HG03060 (cell line): ENCODE results near the gene CD300A.
"Not testable (repeated sequence)": the region's sequence is repeated elsewhere in the genome, so short reads cannot be mapped to it uniquely, and the experiment has no call there.

Experiments
- ATAC-seq: cut with Tn5 transposase; IDR thresholded peaks from one replicate; pipeline ENCODE4 v1.9.1; 2021; ENCODE audit warnings: low read depth, moderate number of reproducible peaks; ENCODE audit not compliant: unreplicated experiment

CD300A gene

DNA sequence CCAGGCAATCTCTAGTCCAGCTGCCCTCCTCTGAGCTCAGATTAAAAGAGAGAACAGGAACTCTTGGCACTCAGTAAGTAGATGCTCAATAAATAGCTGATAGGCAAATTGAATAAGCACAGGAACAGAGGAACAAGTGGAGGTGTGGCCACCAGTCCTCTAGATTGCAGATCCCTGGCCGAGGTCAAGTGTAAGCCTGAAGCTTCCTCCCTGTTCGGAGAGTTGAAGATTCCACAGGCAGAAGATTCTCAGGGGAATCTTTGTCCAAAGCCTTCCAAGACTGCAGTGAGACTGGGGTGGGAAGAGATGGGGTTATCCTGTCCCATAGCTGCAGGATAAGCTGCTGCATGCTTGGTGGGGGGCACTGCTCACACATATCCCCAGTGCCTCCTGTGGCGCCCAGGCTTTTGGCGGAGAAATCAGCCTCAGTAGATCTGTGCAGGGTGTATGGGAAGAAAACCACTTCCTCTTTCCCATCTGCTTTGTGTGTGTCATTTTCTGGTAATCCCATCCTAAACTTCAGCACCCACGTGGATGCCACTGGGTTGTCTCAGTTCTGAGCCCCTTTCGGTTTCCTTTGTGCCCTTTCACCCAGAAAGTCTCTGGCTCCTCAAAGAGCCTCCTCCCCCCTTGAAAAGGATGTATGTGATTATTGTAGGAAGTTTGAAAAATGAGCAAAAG, 12.1 kb downstream of the CD300A start:
- ATAC-seq = no peak

GRCh38 chr17:74480290-74480689, 13.9 kb downstream of the CD300A start:
- ATAC-seq = no peak

- no peak for ATAC-seq
These were observed 15.2 kb downstream of the CD300A start for GRCh38 chr17:74481621-74482020.

DNA sequence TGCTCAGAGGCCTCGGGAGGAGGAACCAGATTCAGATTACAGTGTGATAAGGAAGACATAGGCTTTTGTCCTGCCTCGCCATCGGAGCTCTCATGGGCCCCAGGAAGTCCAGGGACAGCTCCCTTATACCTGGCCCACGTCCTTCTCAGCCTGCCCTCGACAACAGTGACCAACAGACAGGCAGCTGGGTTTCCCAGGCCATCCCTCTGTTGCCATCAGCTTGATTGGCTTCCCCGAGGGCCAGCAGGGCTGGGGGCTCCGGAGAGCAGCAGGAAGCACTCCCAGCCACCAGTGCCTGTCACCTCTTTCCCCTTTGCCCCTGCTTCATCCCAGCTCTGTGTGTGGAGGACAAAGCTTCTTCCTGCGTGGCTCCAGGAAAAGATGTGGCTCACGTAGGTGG, 17.6 kb downstream of the CD300A start:
- ATAC-seq = no peak

- no peak for ATAC-seq
These were observed 18.7 kb downstream of the CD300A start for GRCh38 chr17:74485022-74485743.

DNA sequence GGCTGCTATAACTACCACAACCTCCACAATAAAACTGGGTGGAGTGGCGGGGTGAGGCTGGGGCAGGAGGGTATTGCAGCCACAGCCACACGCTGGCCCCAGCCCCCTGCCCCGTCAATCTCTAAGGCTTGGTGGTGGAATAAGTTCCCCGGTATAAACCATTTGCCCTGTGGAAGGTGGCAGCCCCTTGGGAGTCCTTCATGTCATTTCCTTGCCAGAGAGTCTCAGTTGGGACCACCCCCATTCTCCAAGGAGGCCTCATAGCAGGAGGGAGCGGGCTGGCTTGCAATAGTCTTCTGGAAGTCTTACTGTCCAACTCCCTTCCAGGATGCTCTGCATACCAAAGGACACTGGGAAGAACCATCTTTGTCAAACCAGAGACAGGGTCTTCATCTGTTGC, 19.4 kb downstream of the CD300A start:
- no peak for ATAC-seq

DNA sequence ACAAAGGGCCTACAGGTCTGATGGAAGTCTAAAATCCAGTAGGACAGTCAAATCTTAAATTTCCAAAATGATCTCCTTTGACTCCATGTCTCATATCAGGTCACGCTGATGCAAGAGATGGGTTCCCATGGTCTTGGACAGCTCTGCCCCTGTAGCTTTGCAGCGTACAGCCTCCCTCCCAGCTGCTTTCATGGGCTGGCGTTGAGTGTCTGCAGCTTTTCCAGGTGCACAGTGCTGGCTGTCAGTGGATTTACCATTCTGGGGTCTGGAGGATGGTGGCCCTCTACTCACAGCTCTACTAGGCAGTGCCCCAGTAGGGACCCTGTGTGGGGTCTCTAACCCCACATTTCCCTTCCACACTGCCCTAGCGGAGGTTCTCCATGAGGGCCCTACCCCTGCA, 21.8 kb downstream of the CD300A start:
- not testable (repeated sequence) for ATAC-seq

DNA sequence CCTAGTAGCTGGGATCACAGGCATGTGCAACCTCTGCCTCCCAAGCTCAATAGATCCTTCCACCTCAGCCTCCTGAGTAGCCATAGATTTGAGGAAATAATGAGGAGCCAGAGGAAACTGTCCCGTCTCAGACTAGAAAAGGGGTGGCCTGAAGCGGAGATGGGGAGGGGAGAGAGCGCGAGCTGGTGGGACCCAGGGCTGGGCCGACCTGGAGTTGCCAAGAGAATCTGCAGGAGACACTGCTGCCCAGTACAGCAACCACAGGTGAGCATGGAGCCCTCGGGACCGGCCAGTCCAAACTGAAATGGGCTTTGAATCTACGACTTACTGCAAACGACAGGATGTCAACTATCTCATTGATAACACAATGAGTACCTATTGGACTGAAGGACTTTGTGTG, 24.3 kb downstream of the CD300A start:
- ATAC-seq = no peak

- ATAC-seq = no peak
These were observed 25.2 kb downstream of the CD300A start for GRCh38 chr17:74491626-74492025.

DNA sequence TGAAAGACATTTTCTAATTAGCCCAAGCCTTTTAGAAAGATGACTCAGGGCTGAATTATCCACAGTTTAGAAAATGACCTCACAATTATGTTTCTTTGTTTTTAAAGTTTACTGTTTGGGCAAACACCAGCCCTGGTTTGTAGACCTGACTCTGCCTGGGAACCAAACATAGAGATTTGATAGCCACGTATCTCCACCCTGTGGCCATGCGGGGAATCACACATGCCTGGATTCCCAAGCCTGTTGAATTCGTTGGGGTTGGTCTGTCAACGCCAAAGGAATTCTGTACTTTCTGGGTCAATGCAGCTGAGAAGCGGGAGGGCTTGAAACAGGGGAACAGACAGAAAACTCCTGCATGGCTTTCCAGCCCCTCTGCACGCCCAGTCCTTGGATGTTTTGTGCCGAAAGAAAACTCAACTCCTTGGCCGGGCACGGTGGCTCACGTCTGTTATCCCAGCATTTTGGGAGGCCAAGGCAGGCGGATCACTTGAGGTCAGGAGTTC, 26.9 kb downstream of the CD300A start:
- no peak for ATAC-seq

GRCh38 chr17:74497471-74497870, 31.0 kb downstream of the CD300A start:
- no peak for ATAC-seq

- no peak for ATAC-seq
These were observed 33.6 kb downstream of the CD300A start for GRCh38 chr17:74499992-74500391.

- no peak for ATAC-seq
These were observed 36.4 kb downstream of the CD300A start for GRCh38 chr17:74502861-74503260.

- not testable (repeated sequence) for ATAC-seq
These were observed 37.5 kb downstream of the CD300A start for GRCh38 chr17:74503949-74504348.

DNA sequence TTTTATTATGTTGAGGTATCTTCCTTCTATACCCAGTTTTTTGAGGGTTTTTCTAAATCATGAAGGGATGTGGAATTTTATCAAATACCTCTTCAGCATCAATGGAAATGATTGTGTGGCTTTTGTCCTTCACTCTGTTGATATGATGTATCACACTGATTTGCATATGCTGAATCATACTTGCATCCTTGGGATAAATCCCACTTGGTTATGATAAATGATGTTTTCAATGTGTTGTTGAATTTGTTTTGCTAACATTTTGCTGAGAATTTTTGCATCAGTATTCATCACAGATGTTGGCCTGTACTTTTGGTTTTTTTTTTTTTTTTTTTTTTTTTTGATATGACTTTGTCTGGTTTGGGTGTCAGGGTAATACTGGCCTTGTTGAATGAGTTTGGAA, 41.7 kb downstream of the CD300A start:
- no peak for ATAC-seq

DNA sequence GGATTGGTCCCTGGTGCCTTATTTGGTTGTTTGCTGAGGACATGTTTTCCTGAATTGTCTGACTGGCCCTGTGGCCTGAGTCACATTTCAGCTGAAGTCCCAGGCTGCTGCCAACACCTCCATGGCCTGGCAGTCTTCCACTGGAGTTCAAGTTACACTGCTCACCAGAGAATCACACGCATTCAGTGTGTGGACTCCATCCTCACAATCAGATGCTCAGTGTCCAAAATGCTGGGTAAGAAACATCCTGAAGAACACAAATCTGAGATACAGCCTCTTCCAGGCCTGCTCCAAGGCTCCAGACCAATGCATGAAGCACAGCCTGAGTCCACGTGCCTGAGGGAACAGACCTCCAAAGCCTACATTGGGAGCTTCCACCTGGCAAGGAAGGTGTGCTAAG, 45.6 kb downstream of the CD300A start:
- ATAC-seq = no peak

- ATAC-seq = no peak
These were observed 46.2 kb downstream of the CD300A start for GRCh38 chr17:74512624-74513091.

GRCh38 chr17:74513987-74514631, 47.7 kb downstream of the CD300A start:
- ATAC-seq = no peak

DNA sequence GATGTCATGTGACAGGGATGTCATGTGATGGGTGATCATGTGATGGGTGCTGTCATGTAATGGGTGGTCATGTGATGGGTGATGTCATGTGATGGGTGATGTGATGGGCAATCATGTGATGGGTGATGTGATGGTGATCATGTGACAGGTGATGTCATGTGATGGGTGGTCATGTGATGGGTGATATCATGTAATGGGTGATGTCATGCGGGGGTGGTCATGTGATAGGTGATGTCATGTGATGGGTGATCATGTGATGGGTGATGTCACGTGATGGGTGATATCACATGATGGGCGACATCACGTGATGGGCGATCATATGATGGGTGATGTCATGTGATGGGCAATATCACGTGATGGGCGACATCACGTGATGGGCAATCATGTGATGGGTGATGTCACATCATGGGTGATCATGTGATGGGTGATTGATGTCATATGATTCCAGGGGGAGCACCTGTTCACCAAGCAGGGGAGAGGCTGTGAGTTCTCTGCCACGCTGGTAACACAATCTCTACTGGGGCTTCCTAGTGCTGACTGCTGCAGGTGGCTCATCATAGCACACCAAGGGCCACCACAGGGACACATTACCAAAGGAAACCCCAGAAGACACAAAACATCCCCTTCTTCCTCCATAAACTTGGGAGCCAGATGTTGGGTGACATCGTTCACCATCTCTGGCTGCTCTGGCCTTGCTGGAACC, 48.3 kb downstream of the CD300A start:
- no peak for ATAC-seq

GRCh38 chr17:74515941-74516340, 49.5 kb downstream of the CD300A start:
- ATAC-seq = no peak
